ENCODE data around the gene MAZ.

The MAZ gene

GRCh38 chr16:29857133-29857760, 50.9 kb downstream of the MAZ start:
- no peak for DNase-seq (ENCODE audit: low spot score)

GRCh38 chr16:29858149-29858849, 52.0 kb downstream of the MAZ start:
- DNase-seq (ENCODE audit: low spot score), result no peak

GRCh38 chr16:29858974-29859373, 52.6 kb downstream of the MAZ start:
- no peak for DNase-seq (ENCODE audit: low spot score)

- DNase-seq (ENCODE audit: low spot score), result no peak
These were observed 53.9 kb downstream of the MAZ start for GRCh38 chr16:29860218-29860617.
